ENCODE data around the gene MGP. TPM values are rescaled to one million over a fixed set of nuclear protein-coding genes. Genes with fewer than 3 reads are reported as not detected.
A peak's percentile ranks its signal among the peaks of the same experiment; 100 is the strongest.

Gene MGP
- total and polyA plus RNA-seq, 2 of the 4 experiments (the other 2 are of a cell fraction): 1.4 to 2.7 TPM

GRCh38 chr12:14854586-14855183, 31.0 kb downstream of the MGP start:
- H2BK5ac ChIP-seq (ENCODE audit: low read depth, low read length, poor library complexity, severe bottlenecking): no peak overlapping the region
- H3K14ac ChIP-seq (replicated peaks; ENCODE audit: low read depth, low read length): no peak overlapping the region
- H3K23ac ChIP-seq (ENCODE audit: low read depth, low read length): no peak overlapping the region
- H2AK5ac ChIP-seq (ENCODE audit: low read depth, low read length): no peak overlapping the region
- H4K20me1 ChIP-seq (ENCODE audit: insufficient read depth, low read length): no peaks in the 10 kb centered on the region
- ATAC-seq (ENCODE audit: low read depth) (peak; percentile 44), DNase-seq (peak; percentile 16)
- no peak overlapping the region for H3K4ac ChIP-seq (ENCODE audit: low read depth, low read length)
- H3K9ac ChIP-seq (ENCODE audit: low read depth, low read length): no peak overlapping the region
- no peak for TF ChIP-seq MAFK (IDR thresholded peaks at IDR 0.05; ENCODE audit: low read depth, low read length)
- no peak for TF ChIP-seq BHLHE40 (IDR thresholded peaks at IDR 0.05; ENCODE audit: low read depth, low read length)
- no TSS peak for BruUV-seq (replicated peaks)
- H4K8ac ChIP-seq (ENCODE audit: low read depth in 2 of 2, low read length in 2 of 2): no peak overlapping the region
- dilution Hi-C loops (cut with HindIII; ENCODE audit: low sequenced_read_pairs, unreplicated experiment): no loop called here
- no peaks in the 10 kb centered on the region; the same call in 1 of the 2 replicates for H3K9me1 ChIP-seq (ENCODE audit: insufficient read depth, low read length)
- CTCF ChIA-PET: interaction anchor here (0.7 to 1.0 kb wide), 3 partner anchors 140 to 451 kb away, joined by 3 read pairs; no protein-coding TSS in a partner anchor
- intact Hi-C loops (cut with micrococcal nuclease): no loop called here
- POLR2A ChIA-PET (ENCODE audit: unreplicated experiment): no interaction called here
- no peak overlapping the region for H2BK120ac ChIP-seq (ENCODE audit: low read depth, low read length)
- in situ Hi-C loops (cut with MboI; ENCODE audit: low sequenced_read_pairs): no loop called here
- no peak overlapping the region for H4K5ac ChIP-seq (ENCODE audit: low read depth, low read length)
- no peaks in the 10 kb centered on the region for H3K36me3 ChIP-seq (ENCODE audit: control insufficient read depth, insufficient read depth, low read length)
- H3K27me3 ChIP-seq (ENCODE audit: control insufficient read depth, insufficient read depth, low read length): no peaks in the 10 kb centered on the region
- H2AFZ ChIP-seq (replicated peaks; ENCODE audit: low read length, poor library complexity): no peak overlapping the region
- H4K91ac ChIP-seq (ENCODE audit: insufficient read depth, low read depth, low read length): no peak overlapping the region
- no peak overlapping the region for H3K27ac ChIP-seq (ENCODE audit: insufficient read depth, low read length)
- WGBS, 2 experiments (ENCODE audit: extremely low coverage in 2 of 2, insufficient read length in 1 of 2): no CpG with 5 or more reads among the region's 6 CpGs
- no peak overlapping the region for H2AK9ac ChIP-seq (replicated peaks; ENCODE audit: low read depth, low read length, poor library complexity)
- H2BK15ac ChIP-seq (ENCODE audit: low read depth, low read length): no peak overlapping the region
- H3K9me3 ChIP-seq (ENCODE audit: control insufficient read depth, insufficient read depth, low read length): no peaks in the 10 kb centered on the region
- H3K18ac ChIP-seq (ENCODE audit: low read depth, low read length): no peak overlapping the region
- no peaks in the 10 kb centered on the region for H3K79me1 ChIP-seq (ENCODE audit: low read depth in 1 of 2, low read length in 2 of 2)
- peaks cover 2% of the 10 kb centered on the region; the same call in 1 of the 2 replicates for H3K4me1 ChIP-seq (ENCODE audit: control insufficient read depth, insufficient read depth, low read length)
- no peak overlapping the region for H3K4me2 ChIP-seq (ENCODE audit: low read depth, low read length)
- no peak overlapping the region for H2BK20ac ChIP-seq (ENCODE audit: low read depth, low read length)
- no peak overlapping the region for H3K4me3 ChIP-seq (ENCODE audit: insufficient read depth, low read depth, low read length)
- H3K56ac ChIP-seq (ENCODE audit: extremely low read depth, insufficient read depth, low read length): no peak overlapping the region

All from IMR-90 (cell line).